HG02588 (cell line): ENCODE results near the gene SEC14L3.

ENCODE experiments used
- ATAC-seq: cut with Tn5 transposase; IDR thresholded peaks from one replicate; pipeline ENCODE4 v1.9.1; 2021; ENCODE audit warnings: mild to moderate bottlenecking, moderate library complexity; ENCODE audit not compliant: unreplicated experiment

The SEC14L3 gene

DNA sequence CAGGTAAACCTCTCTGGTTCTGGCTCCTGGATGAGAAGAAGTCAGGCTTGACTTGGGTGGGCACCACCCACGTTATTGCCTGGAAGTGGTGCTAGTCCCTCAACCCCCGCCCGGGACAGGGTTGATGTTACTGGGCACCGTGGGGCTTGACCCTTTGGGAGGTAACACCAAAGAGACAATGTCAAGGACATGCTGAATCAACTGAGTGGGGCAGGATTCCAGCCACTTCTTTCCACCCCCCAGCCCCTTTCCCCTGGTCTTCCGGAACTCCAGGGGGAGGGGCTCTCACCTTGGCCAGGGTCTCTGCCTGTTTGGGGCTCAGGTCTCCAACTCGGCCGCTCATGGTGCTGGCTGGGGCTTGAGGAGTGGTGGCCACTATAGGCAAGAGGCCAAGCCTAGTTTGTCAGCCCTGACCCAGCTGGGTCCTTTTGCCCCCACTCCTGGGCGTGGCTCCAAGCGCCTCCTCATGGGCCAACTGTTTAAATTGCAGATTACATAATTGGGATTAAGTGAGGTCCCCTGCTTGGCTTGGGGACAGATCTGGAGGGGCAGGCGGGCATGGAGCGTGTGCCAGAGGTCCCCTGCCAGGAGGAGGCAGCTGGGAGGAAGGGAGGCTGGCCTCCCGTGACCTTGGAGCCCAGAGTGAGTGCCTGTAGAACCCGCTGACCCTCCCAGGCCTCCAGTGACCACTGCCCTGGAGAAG lies at the start of gene SEC14L3:
Gene SEC14L3, minus strand, starts transcription at position 402 of the 703 bp plus-strand sequence. Its CDS starts 59 bp downstream, at position 343.
- no peak for ATAC-seq

DNA sequence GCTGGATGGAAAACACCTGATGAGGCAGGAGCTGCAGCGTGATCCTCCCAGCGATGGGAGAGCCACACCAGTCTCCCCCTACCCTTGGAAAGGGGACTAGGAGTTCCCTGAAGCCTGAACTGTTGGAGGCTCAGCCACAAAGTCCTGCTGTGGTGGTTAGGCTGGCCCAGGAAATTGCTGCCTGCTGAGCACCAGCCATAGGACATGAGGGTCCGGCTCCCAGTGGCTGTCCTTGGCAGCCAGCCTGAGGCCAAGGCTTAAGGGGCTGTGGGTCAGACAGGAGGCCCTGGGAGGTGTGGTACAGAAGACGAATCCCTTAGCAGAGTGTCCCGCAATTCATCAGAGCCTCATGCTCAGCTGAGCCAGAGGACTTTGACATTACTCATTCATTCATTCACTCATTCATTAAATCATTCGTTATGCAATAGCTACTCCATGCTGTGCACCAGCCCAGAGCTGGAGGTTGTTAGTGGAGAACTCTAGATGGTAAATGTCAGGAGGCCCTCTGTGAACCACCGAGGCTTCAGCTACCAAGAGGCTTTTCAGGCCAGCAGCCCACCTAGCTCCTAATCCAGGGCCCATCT lies 48.1 kb upstream of the SEC14L3 start:
- ATAC-seq = no peak

DNA sequence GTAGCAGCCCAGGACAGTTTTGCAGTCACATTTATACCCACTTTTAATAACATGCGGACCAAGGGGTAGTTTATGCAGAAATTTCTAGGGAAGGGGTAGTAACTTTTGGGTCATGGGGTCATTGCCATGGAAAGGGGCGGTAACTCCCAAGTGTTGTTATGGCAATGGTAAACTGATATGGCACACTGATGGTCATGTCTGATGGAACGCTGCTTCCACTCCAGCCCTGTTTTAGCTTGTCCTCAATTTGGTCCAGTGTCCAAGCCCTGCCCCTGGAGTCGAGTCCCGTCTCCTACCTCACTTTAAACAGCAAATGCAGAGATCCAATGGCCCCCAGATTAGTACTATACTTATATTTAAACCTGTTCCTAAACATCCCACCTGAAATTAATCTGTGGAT lies 44.9 kb upstream of the SEC14L3 start:
- ATAC-seq = no peak

DNA sequence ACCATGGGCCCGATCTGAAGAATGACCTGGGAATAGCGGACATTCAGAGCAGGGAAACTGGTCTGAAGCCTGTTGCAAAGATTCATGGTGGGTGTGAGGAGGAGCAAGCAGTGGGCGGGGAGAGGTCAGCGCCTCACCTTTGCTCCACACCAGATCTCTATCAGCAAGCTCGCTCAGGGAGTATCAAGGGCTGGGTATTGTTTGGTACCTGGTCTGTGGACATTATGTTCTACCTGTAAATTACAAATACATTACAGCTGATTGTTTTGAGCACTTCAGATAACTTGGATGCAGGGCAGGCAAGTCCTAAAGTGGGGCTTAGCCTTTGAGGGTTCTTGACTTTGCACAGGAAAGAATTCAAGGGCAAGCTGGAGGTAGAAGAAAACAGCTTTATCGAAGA lies 44.5 kb upstream of the SEC14L3 start:
- ATAC-seq = no peak

DNA sequence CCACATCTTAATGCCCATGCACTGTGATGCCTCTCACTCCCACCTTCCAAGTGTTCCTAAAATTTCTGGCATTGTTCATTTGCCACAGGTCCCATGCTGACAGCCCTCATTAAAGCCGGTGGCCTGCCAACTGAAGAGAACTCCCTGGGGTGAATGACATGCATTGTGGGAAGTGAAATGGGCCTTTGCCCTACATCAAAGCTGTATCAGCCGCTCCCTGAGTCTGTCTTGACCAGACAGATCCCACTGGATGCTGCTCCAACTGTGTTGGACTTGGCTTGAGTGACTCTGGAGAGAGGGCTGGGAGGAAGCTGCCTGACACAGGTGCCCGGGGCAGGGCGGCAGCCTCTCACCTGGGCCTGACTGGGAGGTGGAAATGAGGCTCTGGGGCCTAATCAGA lies 42.4 kb upstream of the SEC14L3 start:
- no peak for ATAC-seq

DNA sequence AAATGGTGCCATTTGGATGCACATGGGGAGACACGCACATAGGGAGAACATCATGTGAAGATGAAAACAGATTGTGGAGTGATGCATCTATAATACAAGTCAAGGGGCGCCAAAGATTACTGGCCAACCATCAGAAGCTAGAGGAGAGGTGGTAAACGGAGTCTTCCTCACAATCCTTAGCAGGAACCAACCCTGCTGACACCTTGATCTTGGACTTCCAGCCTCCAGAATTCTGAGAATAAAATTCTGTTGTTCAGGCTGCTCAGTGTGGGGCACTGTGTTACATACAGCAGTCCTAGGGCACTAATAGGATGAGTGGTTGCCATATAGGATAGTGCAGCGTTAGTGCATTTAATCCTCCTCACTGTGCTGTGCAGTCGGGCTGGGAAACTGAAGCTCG lies 41.6 kb upstream of the SEC14L3 start:
- no peak for ATAC-seq

DNA sequence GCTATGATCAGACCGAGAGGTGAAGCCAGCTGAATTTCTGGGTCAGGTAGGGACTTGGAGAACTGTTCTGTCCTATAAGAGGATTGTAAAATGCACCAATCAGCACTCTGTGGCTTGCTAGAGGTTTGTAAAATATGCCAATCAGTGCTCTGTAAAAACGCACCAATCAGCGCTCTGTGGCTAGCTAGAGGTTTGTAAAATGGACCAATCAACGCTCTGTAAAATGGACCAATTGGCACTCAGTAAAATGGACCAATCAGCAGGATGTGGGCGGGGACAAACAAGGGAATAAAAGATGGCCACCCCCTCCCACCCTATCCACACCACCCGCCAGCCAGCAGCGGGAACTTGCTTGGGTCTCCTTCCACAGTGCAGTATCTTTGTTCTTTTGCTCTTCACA lies 40.1 kb upstream of the SEC14L3 start:
- ATAC-seq = no peak

DNA sequence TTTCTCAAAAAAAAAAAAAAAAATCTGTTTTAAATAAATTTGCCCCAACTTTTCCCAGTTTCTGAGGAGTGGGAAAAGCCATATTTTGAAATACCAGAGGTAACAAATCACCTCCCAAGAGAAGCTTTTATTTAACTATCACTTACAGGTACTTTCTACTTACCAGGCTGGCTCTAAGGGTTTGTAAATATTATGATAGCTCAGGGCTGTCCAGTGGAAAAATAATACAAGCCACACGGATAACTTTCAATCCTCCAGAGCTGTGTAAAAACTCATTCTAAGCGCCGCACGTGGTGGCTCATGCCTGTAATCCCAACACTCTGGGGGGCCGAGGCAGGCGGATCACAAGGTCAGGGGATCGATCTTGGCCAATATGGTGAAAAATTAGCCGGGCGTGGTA lies 39.3 kb upstream of the SEC14L3 start:
- ATAC-seq = no peak

DNA sequence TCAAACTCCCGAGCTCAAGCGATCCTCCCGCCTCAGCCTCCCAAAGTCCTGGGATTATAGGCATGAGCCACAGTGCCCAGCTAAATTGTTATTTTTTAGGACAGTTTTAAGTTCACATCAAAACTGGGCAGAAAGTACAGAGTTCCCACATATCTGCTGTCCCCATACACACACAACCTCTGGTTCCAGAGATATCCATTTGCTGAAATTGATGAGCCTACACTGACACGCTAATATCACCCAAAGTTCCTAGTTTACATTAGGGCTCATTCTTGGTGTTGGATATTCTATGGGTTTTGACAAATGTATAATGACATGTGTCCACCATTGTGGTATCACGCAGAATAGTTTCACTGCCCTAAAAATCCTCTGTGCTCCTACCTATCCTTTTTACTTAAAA lies 36.4 kb upstream of the SEC14L3 start:
- ATAC-seq = no peak

DNA sequence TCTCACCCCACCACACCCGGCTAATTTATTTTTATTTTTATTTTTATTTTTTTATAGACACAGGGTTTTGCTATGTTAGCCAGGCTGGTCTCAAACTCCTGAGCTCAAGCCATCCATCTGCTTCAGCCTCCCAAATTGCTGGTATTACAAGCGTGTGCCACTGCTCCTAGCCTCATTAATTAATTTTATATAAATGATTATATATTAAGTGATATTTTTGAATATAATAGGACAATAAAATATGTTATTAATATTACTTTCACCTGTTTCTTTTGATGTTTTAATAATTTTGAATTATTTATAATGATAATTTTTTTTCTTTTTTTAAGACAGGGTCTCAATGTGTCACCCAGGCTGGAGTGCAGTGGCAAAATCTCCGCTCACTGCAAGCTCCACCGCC lies 35.9 kb upstream of the SEC14L3 start:
- ATAC-seq = no peak

DNA sequence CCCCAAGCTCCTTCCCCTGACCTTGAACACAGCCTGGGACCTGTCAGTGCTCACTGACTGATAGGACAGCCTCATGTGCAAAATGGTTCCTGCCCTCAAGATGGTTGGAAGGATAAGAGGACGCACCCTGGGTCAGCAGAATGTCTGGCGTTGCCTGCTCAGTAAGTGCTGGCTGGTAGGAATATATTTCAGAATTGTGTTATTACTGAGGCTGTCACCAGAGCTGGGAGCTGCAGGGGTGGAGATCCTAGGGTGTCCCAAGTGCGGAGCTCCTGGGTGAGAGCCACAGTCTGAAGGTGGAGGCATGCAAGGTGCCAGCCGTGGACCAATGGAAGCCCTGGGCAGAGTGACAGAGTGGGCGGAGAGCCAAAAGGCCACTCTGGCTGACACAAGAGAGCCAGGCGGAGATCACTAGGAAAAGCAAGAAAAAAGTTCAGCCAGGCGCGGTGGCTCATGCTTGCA lies 34.7 kb upstream of the SEC14L3 start:
- ATAC-seq = no peak

DNA sequence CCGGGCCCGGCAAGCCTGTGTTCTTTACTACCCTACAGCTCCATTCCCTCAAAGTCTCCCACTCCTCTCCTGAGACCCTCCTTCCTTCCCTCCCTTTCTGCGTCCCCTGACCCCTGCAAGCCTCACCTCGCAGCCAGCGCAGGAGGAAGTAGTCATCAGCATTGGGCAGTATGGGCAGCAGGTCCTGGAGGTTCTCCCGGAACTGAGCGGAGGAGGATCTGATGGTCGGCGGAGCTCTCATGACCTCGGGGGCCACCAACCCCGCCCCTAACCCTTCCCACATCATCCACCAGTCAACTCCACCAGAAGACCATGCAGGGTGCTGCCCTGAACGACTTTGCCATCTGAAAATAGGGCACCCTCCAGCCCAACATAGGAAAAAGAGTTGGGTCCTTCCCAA lies 31.7 kb upstream of the SEC14L3 start:
- no peak for ATAC-seq

DNA sequence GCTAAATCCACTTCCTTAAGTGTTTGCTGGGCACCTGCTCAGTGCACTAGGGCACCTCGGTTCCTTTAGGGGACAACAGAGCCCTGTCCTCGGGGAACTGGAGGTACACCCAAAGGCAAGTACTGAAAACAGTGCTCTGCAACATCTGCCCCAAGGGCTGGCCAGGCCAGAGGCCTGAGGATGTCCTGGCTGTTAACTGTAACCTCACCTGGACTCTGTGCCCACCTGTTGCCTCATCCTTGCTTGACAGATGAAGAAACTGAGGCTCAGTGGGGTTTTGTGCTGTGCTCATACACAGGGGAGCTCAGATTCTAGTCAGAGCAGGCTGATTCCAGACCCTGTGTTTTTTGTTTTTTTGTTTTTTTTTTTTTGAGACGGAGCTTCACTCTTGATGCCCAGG lies 31.1 kb upstream of the SEC14L3 start:
- no peak for ATAC-seq

DNA sequence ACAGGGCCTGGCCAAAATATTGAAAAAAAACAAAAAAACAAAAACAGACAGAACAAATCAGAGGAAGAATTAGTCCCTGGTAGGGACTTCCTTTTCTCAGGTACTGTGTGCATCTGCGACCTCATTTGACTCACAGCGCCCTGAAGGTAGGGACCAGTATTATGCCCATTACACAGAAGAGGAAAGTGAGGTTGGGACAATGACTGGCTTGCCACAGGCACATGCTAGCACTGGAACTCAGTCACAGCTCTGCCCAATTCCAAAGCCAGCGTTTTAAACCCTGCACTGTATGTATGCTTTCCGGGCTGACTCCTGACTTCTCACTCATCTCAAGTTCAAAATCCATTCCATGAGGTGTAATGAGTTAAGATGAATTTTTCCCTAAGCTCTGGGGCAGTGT lies 30.3 kb upstream of the SEC14L3 start:
- no peak for ATAC-seq

DNA sequence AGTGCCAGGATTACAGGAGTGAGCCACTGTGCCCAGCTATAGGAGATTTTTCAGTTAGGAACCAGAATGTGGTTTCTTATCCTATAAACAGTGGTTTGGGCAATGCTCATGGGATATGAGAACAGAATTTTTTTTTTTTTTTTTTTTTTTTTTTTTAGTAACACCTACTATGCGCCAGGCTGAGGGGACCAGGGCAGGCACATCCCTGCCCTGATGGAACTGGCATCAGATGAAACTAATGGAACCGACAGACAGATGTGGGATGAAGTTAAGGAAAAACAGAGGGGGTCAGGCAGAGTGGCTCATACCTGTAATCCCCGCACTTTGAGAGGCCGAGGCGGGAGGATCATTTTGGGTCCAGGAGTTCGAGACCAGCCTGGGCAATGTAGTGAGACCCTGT lies 28.8 kb upstream of the SEC14L3 start:
- no peak for ATAC-seq

DNA sequence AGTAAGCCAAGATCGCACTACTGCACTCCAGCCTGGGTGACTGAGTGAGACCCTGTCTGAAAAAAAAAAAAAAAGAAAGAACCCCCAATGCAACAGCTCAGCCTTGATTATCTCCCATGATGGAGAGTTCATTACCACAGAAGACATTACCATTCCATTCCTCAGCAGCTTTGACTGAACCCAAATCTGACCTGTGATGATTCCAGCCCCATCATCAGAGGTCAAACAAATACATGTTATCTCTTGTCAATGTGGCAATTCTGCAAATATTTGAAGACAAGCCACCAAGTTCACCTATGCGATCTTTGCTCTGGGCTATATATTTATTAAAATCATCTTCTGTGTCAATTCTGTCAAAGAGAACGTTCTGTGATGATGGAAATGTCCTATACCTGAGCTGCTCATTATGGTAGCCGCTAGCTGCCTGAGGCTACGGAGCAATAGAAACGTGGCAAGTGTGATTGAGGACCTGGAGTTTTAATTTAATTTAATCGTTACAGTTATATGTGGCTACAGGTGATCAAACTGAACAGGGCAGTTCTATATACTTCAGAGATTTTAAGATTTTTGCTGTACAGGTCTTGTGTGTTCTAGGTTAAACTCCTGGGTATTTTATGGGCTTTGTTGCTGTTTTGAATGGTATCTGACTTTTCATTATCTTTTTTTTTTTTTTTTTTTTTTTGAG lies 25.8 kb upstream of the SEC14L3 start:
- no peak for ATAC-seq

DNA sequence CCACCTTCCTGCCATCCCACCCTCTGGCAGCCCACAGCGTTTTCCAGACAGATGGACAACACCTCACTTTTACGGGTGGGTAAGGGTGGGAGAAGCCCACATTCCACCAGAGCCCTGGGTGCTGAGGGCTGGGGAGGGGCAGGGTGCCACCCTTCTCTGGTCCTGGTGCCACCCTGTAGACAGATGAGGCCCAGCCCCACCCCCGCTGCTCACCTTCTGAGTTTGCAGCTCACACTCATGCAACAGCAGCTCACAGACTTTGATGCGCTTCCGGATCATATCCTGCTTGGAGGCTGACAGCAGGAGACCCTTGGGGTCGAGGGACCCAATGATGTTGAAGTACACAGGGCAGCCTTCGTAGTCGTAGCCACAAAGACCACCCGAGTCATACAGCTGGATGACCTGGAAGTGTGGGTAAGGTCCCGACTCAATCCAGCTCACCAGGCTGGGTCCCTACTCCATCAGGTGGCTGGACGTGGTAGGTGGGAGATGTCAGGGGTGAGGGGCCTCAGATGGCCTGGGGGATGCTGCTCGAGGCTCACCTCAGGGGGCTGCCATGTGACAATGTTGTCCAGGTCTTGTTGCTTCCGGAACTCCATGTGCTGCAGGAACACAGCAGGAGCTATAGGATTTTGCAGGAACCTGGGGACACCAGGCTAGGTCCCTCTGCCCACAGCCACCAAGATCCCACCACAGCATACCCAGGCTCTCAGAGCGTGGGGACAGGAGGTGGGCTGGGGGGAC lies 23.4 kb upstream of the SEC14L3 start:
- no peak for ATAC-seq

DNA sequence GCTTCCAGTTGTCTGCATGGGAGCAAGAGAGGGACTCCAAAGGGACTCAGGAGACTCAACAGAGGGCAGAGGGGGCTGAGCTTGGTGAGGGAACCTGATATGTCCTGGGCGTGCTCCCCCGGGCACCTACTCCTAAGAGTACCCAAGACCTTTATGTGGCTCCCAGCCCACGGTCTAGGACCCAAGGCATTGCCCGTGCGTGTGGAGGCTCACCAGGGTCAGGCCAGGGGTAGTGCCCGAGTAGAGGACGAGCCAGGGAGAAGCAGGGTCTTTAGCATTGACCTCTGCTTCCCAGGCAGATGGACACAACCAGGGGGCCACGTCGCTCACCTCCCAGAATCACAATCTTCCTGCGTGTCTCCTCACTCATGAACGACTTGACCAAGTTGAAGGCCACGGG lies 20.3 kb upstream of the SEC14L3 start:
- no peak for ATAC-seq

DNA sequence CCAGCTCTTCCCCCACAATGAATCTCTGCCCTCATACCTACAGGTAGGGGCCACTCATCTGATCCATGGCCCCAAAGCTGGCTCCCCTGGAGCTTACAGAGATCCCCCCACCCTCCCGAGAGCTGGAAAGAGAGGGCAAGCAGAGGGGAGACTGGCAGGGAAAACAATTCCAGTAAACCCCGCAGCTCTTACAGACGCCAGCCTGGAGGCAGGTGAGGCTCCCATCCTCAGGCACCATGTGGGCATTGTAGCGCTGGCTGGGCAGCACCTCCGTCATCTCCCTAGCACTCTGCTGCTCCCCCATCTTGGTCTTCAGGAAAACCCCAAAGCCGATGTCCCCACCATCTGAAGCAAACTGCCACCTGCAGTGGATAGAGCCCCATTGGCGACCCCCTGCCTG lies 19.6 kb upstream of the SEC14L3 start:
- no peak for ATAC-seq

DNA sequence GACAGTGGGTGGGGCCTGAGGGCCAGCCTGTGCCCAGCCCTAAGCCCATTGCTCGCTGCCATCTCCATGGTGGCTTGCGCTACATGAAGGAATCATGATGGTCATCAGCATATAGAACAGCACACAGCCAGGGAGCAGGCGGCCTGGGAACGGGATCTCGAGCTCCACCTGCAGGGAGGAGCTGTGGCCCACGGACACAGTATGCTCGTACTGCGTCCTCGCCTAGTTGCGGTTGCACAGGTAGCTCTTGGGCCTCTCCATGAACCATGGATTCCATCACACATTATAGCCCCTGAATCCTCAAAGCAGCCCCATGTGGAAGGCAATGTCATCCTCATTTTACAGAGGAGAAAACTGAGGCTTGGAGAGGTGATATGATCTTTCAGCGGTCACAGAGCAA lies 18.6 kb upstream of the SEC14L3 start:
- ATAC-seq = no peak

DNA sequence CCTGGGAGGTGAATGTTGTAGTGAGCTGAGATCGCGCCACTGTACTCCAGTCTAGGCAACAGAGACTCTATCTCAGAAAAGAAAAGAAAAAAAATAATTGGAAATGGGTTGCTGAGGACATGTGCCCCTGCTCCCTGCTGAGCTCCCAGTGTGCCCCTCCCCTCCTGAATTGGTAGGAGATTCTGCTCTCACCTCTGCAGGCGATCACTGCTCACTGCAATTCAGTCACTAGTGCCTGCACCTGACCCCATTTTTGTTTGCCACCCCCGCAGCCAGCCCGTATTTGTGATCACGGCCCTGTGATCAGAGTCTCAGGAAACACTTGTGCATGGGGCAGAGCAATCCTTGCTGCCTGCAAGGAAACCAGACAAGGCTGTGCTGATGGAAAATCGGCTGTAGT lies 16.3 kb upstream of the SEC14L3 start:
- ATAC-seq = no peak

DNA sequence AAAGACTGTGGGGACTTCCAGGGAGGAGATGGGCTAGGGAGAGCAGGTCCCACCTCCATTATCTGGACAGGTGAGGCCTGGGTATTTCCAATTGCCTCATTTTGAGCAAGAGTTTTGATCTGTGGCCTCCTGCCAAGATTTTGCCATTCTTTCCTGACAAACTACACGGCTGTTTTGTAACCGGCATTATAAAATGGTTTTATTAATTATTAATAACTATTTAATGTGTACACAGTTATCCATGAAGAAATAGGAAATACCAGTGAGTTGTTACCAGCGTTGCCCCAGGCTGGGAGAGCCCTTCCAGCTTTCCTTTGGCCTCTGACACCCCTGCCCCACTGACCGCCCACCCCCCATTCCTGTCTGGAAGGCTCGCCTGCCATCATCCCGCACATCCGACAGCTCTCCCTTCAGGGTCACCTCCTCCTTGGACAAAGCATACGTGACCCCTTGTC lies 14.9 kb upstream of the SEC14L3 start:
- ATAC-seq = no peak
